Neural cell (in vitro differentiated cells): ENCODE data around the gene AFF3. TPM values are rescaled to one million over a fixed set of nuclear protein-coding genes. Genes with fewer than 3 reads are reported as not detected.

Experiments
- H2AFZ ChIP-seq: fragments of 200-600, 300-800 bp; sonication (generic), shearing (Covaris generic); 2 replicates; pipeline ENCODE4 v1.6.0; 2014; ENCODE audit warnings: low read depth, mild to moderate bottlenecking, antibody characterized with exemption, low read length, moderate library complexity
- H3F3A ChIP-seq: fragments of 200-600 bp; shearing (Covaris generic); 2 replicates; pipeline ENCODE4 v1.6.1; 2016; ENCODE audit warnings: mild to moderate bottlenecking, moderate library complexity, mixed read lengths, antibody characterized with exemption, low read length; ENCODE audit not compliant: insufficient read depth, poor library complexity, severe bottlenecking
- H3K27ac ChIP-seq: fragments of 200-600, 300-800 bp; sonication (generic), shearing (Covaris generic); 2 replicates; pipeline ENCODE4 v1.5.1; 2014; ENCODE audit warnings: mild to moderate bottlenecking, low read length, moderate library complexity
- H3K27me3 ChIP-seq: fragments of 300-800, 200-600 bp; sonication (generic), shearing (Covaris generic); 2 replicates; pipeline ENCODE4 v1.6.0; 2014; ENCODE audit warnings: mild to moderate bottlenecking, low read depth, low read length, moderate library complexity; ENCODE audit not compliant: insufficient read depth
- H3K36me3 ChIP-seq: fragments of 300-800, 200-600 bp; sonication (generic), shearing (Covaris generic); 2 replicates; pipeline ENCODE4 v1.5.1; 2014; ENCODE audit warnings: mild to moderate bottlenecking, antibody characterized with exemption, low read length, moderate library complexity; ENCODE audit not compliant: insufficient read depth
- H3K4me2 ChIP-seq: fragments of 300-800, 200-600 bp; sonication (generic), shearing (Covaris generic); 2 replicates; pipeline ENCODE4 v1.6.0; 2014; ENCODE audit warnings: mild to moderate bottlenecking, low read length
- H3K4me3 ChIP-seq: fragments of 300-800, 200-600 bp; sonication (generic), shearing (Covaris generic); 2 replicates; pipeline ENCODE4 v1.5.1; 2014; ENCODE audit warnings: mild to moderate bottlenecking, low read length, moderate library complexity
- H3K79me2 ChIP-seq: fragments of 200-600 bp; shearing (Covaris generic); replicated peaks from 2 replicates; pipeline ENCODE4 v1.6.0; 2014; ENCODE audit warnings: mild to moderate bottlenecking, low read length, moderate library complexity; ENCODE audit not compliant: insufficient read depth
- H3K9ac ChIP-seq: fragments of 300-800, 200-600 bp; sonication (generic), shearing (Covaris generic); 2 replicates; pipeline ENCODE4 v1.6.1; 2016; ENCODE audit warnings: mild to moderate bottlenecking, low read length, mixed read lengths
- H3K9me2 ChIP-seq: fragments of 200-600 bp; shearing (Covaris generic); 2 replicates; pipeline ENCODE4 v1.6.1; 2016; ENCODE audit warnings: mild to moderate bottlenecking, low read length, mixed read lengths; ENCODE audit not compliant: insufficient read depth
- H3K9me3 ChIP-seq: fragments of 200-600, 300-800 bp; sonication (generic), shearing (Covaris generic); 2 replicates; pipeline ENCODE4 v1.6.1; 2016; ENCODE audit warnings: mild to moderate bottlenecking, mixed run types, low read length, moderate library complexity, mixed read lengths
- H4K20me1 ChIP-seq: fragments of 200-600 bp; shearing (Covaris generic); 2 replicates; pipeline ENCODE4 v1.6.1; 2016; ENCODE audit warnings: mild to moderate bottlenecking, mixed run types; ENCODE audit not compliant: insufficient read depth
- EP300 ChIP-seq: fragments of 450-650 bp; conservative IDR thresholded peaks from 2 replicates; pipeline ENCODE4 v1.6.1; 2014; ENCODE audit warnings: antibody characterized with exemption, mild to moderate bottlenecking, moderate library complexity; ENCODE audit not compliant: poor library complexity, severe bottlenecking
- EZH2 ChIP-seq: fragments of 200-600, 300-800 bp; shearing (Covaris generic), sonication (generic); IDR thresholded peaks from 2 replicates; pipeline ENCODE4 v1.6.1; 2014; ENCODE audit warnings: antibody characterized with exemption, low read length, borderline replicate concordance, mild to moderate bottlenecking; ENCODE audit not compliant: insufficient read depth, poor library complexity, severe bottlenecking
- MXI1 ChIP-seq: fragments of 450-650 bp; conservative IDR thresholded peaks from 2 replicates; pipeline ENCODE4 v1.6.1; 2014; ENCODE audit warnings: antibody characterized with exemption, mild to moderate bottlenecking; ENCODE audit not compliant: poor library complexity, severe bottlenecking
- POLR2AphosphoS5 ChIP-seq: IDR thresholded peaks from 2 replicates; pipeline ENCODE4 v1.6.1; 2012
- RAD21 ChIP-seq: fragments of 450-650 bp; conservative IDR thresholded peaks from 2 replicates; pipeline ENCODE4 v1.6.1; 2014; ENCODE audit warnings: antibody characterized with exemption, mild to moderate bottlenecking, moderate library complexity
- REST ChIP-seq: IDR thresholded peaks from 2 replicates; pipeline ENCODE4 v1.6.1; 2012; ENCODE audit warnings: borderline replicate concordance
- SMC3 ChIP-seq: fragments of 450-650 bp; conservative IDR thresholded peaks from 2 replicates; pipeline ENCODE4 v1.6.1; 2014; ENCODE audit warnings: antibody characterized with exemption, mild to moderate bottlenecking, moderate library complexity; ENCODE audit not compliant: poor library complexity
- TAF1 ChIP-seq: IDR thresholded peaks from 2 replicates; pipeline ENCODE4 v1.6.1; 2012; ENCODE audit warnings: low read depth
- polyA plus RNA-seq: library from polyadenylated mRNA; depleted of rRNA; stranded (reverse); fragments of >200 nt; gene quantifications from 2 replicates; pipeline ENCODE4 v1.2.3, GENCODE V29; 2014
- TF ChIP-seq, protein P1 (sequence below): fragments of 450-650 bp; IDR thresholded peaks from 2 replicates; pipeline ENCODE4 v1.5.1; 2014; ENCODE audit warnings: antibody characterized with exemption, mild to moderate bottlenecking, moderate library complexity; ENCODE audit not compliant: poor library complexity, severe bottlenecking

AFF3 gene
- polyA plus RNA-seq, 1 donor from 2014 or later = 5.1 TPM

GRCh38 chr2:100163605-100164004, 21.2 kb upstream of the AFF3 start:
- H3K27me3 ChIP-seq = no peaks in the 10 kb centered on the region
- H3K36me3 ChIP-seq = no peaks in the 10 kb centered on the region
- H3K9ac ChIP-seq = no peak overlapping the region
- H3K9me3 ChIP-seq = no peaks in the 10 kb centered on the region
- no peaks in the 10 kb centered on the region for H3K9me2 ChIP-seq
- no peak overlapping the region for H3K27ac ChIP-seq
- H3K4me3 ChIP-seq = no peak overlapping the region
- no peak for TF ChIP-seq EZH2
- TF ChIP-seq, protein P1, sequence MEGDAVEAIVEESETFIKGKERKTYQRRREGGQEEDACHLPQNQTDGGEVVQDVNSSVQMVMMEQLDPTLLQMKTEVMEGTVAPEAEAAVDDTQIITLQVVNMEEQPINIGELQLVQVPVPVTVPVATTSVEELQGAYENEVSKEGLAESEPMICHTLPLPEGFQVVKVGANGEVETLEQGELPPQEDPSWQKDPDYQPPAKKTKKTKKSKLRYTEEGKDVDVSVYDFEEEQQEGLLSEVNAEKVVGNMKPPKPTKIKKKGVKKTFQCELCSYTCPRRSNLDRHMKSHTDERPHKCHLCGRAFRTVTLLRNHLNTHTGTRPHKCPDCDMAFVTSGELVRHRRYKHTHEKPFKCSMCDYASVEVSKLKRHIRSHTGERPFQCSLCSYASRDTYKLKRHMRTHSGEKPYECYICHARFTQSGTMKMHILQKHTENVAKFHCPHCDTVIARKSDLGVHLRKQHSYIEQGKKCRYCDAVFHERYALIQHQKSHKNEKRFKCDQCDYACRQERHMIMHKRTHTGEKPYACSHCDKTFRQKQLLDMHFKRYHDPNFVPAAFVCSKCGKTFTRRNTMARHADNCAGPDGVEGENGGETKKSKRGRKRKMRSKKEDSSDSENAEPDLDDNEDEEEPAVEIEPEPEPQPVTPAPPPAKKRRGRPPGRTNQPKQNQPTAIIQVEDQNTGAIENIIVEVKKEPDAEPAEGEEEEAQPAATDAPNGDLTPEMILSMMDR = no peak
- no peak overlapping the region for H2AFZ ChIP-seq
- no peaks in the 10 kb centered on the region for H3F3A ChIP-seq
- H3K4me2 ChIP-seq = no peak overlapping the region
- H4K20me1 ChIP-seq = no peaks in the 10 kb centered on the region
- no peaks in the 10 kb centered on the region for H3K79me2 ChIP-seq

DNA sequence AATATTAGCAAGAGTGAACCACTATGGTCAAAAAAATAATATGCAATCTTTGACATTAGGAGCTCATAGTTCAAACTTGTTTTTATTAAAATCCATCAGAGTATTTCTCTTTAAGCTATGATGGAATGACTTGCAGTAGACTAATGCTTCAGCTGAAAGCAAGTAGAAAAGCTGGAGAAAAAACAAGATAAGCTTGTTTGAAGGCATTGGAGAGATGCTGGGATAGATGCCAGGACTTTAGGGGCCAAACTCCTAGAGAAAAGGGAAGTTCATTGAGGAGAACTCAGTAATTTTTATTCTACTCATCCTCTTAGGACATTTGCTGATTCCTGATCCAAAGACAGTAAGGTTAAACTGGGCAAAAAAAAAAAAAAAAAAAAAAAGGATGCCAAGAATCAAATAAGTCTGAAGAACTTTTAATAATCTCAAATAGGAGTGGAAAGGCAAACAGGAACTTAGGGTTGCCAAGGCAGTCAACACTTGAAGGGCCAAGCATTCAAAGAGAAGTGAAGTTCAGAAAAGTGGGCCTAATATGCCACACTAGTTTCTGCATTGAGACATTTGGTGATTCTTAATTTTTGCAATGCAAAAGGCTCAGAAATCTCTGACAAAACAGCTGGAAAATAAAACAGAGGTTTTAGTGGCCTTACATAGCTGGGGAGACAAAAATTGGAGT, 19.7 kb upstream of the AFF3 start:
- no peaks in the 10 kb centered on the region for H3K27me3 ChIP-seq
- H3F3A ChIP-seq = no peaks in the 10 kb centered on the region
- no peaks in the 10 kb centered on the region for H4K20me1 ChIP-seq
- no peaks in the 10 kb centered on the region for H3K79me2 ChIP-seq
- TF ChIP-seq MXI1 (no peak), EZH2 (no peak), EP300 (no peak), SMC3 (no peak), REST (no peak), POLR2AphosphoS5 (no peak), TAF1 (no peak), RAD21 (no peak)
- TF ChIP-seq, protein P1 = no peak
- H2AFZ ChIP-seq = no peak overlapping the region
- H3K9ac ChIP-seq = no peak overlapping the region
- no peak overlapping the region for H3K4me2 ChIP-seq
- H3K27ac ChIP-seq = no peak overlapping the region
- H3K36me3 ChIP-seq = no peaks in the 10 kb centered on the region
- no peaks in the 10 kb centered on the region for H3K9me3 ChIP-seq
- no peaks in the 10 kb centered on the region for H3K9me2 ChIP-seq
- no peak overlapping the region for H3K4me3 ChIP-seq
